CD4-positive, alpha-beta T cell treated with Interleukin-6 at 100 ng/mL for 8 hours (primary cell): ENCODE data around the gene FBXL13.
"Not testable (repeated sequence)": the region's sequence is repeated elsewhere in the genome, so short reads cannot be mapped to it uniquely, and the experiment has no call there.

ENCODE experiments used
- DNase-seq: peaks from one replicate; pipeline ENCODE4 v3.0.0-alpha.2; 2020; ENCODE audit warnings: mixed read lengths, low spot score

The FBXL13 gene

GRCh38 chr7:103074519-103075336, at the start of gene FBXL13, which contains the start of gene ARMC10:
Gene FBXL13, minus strand, starts transcription at chr7:103074796.
Gene ARMC10, plus strand, starts transcription at chr7:103075140. Its CDS starts 133 bp downstream, at chr7:103075273.
- peak; percentile 87 for DNase-seq

GRCh38 chr7:103123529-103123928, 48.9 kb upstream of the FBXL13 start:
- no peak for DNase-seq

- no peak for DNase-seq
Measured at GRCh38 chr7:103121641-103122040, 47.0 kb upstream of the FBXL13 start.

GRCh38 chr7:103120362-103120761, 45.8 kb upstream of the FBXL13 start:
- no peak for DNase-seq

GRCh38 chr7:103119791-103120291, 45.2 kb upstream of the FBXL13 start:
- DNase-seq = no peak

- no peak for DNase-seq
Measured at GRCh38 chr7:103117465-103117864, 42.9 kb upstream of the FBXL13 start.

- DNase-seq = no peak
Measured at GRCh38 chr7:103116991-103117390, 42.4 kb upstream of the FBXL13 start.

GRCh38 chr7:103116511-103116910, 41.9 kb upstream of the FBXL13 start:
- no peak for DNase-seq

- no peak for DNase-seq
Measured at GRCh38 chr7:103115771-103116170, 41.2 kb upstream of the FBXL13 start.

GRCh38 chr7:103114576-103115008, 40.0 kb upstream of the FBXL13 start:
- no peak for DNase-seq

- no peak for DNase-seq
Measured at GRCh38 chr7:103113164-103113563, 38.6 kb upstream of the FBXL13 start.

- not testable (repeated sequence) for DNase-seq
Measured at GRCh38 chr7:103106703-103107070, 32.1 kb upstream of the FBXL13 start.

- DNase-seq = no peak
Measured at GRCh38 chr7:103106005-103106702, 31.6 kb upstream of the FBXL13 start.

GRCh38 chr7:103101543-103101942, 26.9 kb upstream of the FBXL13 start:
- no peak for DNase-seq

GRCh38 chr7:103100348-103100747, 25.8 kb upstream of the FBXL13 start:
- no peak for DNase-seq

GRCh38 chr7:103097041-103097440, 22.4 kb upstream of the FBXL13 start:
- no peak for DNase-seq

- DNase-seq = not testable (repeated sequence)
Measured at GRCh38 chr7:103095558-103095957, 21.0 kb upstream of the FBXL13 start.

GRCh38 chr7:103094102-103094501, 19.5 kb upstream of the FBXL13 start:
- DNase-seq = no peak

- no peak for DNase-seq
Measured at GRCh38 chr7:103093429-103093828, 18.8 kb upstream of the FBXL13 start.

- not testable (repeated sequence) for DNase-seq
Measured at GRCh38 chr7:103092321-103092720, 17.7 kb upstream of the FBXL13 start.

- no peak for DNase-seq
Measured at GRCh38 chr7:103083210-103083609, 8.6 kb upstream of the FBXL13 start.

- DNase-seq = no peak
Measured at GRCh38 chr7:103082497-103082896, 7.9 kb upstream of the FBXL13 start.

GRCh38 chr7:103080923-103081322, 6.3 kb upstream of the FBXL13 start:
- no peak for DNase-seq
